ENCODE measurements around the gene KRTAP6-1.

Gene KRTAP6-1, protein sequence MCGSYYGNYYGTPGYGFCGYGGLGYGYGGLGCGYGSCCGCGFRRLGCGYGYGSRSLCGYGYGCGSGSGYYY

GRCh38 chr21:30613836-30614235 is at the start of gene KRTAP6-1:
Gene KRTAP6-1 (minus strand): TSS chr21:30613930. CDS start chr21:30613904, 26 bp downstream.
- no peak for DNase-seq (ENCODE audit: low spot score)

GRCh38 chr21:30652891-30653290 is 39.2 kb upstream of the KRTAP6-1 start:
- DNase-seq (ENCODE audit: low spot score): no peak

GRCh38 chr21:30646904-30647414 is 33.2 kb upstream of the KRTAP6-1 start:
- no peak for DNase-seq (ENCODE audit: low spot score)

- no peak for DNase-seq (ENCODE audit: low spot score)
These were observed 28.8 kb upstream of the KRTAP6-1 start, which contains the start of gene KRTAP20-3 for GRCh38 chr21:30642564-30642963. Gene KRTAP20-3 (plus strand): TSS chr21:30642864.

DNA sequence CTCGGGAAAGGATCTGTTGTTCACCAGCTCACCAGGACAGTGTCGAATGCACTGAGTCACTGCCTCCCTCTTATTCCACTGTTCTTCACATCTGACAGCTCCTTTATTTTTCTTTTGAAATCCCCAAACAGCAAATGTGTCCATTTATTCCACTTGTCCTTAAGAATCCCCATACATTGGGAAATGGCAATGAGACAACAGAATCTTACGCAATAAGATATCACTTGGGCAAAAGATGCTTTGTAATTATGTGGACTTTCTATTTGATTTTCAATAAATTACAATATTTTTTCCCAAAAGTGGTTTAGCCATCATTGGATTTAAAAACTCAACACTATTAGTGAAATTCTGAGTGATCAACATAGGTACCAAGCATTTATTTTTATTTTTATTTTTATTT is 25.0 kb upstream of the KRTAP6-1 start:
- DNase-seq (ENCODE audit: low spot score): no peak

DNA sequence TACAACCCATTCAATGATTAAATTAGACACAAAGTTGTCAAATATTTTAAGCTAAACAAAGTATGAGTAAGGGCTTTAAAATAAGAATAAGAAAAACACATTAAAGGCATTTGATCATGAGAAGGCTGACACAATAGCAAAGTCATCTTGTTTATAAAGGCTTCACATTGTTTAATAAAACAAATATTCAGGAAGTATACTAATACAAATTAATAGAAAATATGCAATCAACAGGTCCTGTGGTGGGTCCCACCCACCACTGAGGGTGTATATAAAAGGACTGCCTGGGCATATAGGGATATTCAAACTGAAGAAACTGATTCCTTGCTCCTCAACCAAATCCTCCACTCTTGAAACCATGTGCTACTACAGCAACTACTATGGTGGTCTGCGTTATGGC is 21.2 kb upstream of the KRTAP6-1 start, which contains the start of gene KRTAP20-2:
TSS of gene KRTAP20-2 (plus strand) at position 301 of the 400 bp plus-strand sequence. CDS start at position 359, 58 bp downstream.
- no peak for DNase-seq (ENCODE audit: low spot score)

GRCh38 chr21:30629200-30629599 is 15.5 kb upstream of the KRTAP6-1 start:
- no peak for DNase-seq (ENCODE audit: low spot score)

GRCh38 chr21:30628109-30628508 is 14.4 kb upstream of the KRTAP6-1 start:
- DNase-seq (ENCODE audit: low spot score): no peak

DNA sequence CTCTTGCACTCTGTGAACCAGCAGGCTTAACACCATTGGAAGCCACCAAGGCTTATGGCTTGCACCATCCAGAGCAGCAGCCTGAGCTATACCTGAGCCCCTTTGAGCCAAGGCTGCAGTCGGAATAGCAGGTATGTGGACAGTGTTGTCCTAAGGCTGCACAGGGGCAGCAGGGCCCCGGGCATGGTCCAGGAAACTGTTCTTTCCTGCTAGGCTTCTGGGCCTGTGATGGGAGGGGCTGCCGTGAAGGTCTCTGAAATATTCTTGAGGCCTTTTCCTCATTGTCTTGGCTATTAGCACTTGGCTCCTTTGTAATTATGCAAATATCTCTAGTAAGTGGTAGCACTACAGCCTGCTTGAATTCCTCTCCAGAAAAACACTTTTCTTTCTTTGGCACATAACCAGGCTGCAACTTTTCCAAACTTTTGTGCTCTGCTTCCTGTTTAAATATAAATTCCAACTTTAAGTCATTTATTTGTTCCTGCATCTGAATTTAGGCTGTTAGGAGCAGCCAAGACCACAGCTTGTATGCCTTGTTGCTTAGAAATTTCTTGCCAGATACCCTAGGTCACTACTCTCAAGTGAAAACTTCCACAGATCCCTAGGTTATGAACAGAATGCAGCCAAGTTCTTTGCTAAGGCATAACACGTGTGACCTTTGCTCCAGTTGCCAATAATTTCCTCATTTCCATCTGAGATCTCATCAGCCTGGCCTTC is 11.9 kb upstream of the KRTAP6-1 start:
- no peak for DNase-seq (ENCODE audit: low spot score)

DNA sequence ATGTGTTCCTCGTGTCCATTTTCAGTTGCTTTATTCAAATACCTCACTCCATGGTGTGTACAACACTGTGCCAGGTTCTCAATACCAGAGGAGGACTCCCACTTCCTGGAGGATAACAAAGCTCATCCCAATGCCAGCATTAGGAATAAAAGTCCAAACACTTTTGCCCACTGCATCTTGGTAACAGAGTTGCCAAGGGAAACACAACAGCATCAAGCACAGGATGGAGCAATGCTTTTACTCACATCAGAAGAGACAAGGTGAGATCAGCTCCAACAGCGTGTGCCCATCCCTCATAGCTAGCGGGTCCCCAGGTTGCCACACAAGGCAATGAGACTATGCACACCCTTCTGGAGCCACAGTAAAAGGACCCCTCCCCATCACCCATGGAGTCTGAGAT is 9.6 kb upstream of the KRTAP6-1 start:
- no peak for DNase-seq (ENCODE audit: low spot score)

- no peak for DNase-seq (ENCODE audit: low spot score)
These were observed 6.8 kb upstream of the KRTAP6-1 start, which contains the start of gene KRTAP20-4 for GRCh38 chr21:30620522-30620921. Gene KRTAP20-4 (plus strand): TSS chr21:30620627.

DNA sequence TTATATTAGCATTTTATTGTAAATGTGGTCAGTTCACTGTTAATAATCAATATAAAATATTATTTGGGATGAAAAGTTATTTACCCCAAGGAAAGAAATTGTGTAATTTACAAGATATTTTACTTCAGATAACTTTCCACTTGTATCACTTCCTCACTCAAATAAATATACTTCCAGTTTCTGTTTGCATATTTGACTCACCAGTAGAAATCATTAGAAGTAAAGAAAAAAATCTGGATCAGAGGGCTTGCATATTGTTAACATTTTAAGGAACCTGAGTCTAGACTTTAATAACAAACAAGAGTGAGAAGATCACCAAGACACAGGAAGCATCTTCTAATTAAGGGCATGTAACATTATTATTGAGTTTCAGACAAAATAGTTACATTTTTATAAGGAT is 6.3 kb upstream of the KRTAP6-1 start:
- no peak for DNase-seq (ENCODE audit: low spot score)

GRCh38 chr21:30616125-30616524 is 2.4 kb upstream of the KRTAP6-1 start, which contains the start of gene KRTAP20-1:
Gene KRTAP20-1 (plus strand): TSS chr21:30616425. CDS start chr21:30616455, 30 bp downstream.
- DNase-seq (ENCODE audit: low spot score): no peak

DNA sequence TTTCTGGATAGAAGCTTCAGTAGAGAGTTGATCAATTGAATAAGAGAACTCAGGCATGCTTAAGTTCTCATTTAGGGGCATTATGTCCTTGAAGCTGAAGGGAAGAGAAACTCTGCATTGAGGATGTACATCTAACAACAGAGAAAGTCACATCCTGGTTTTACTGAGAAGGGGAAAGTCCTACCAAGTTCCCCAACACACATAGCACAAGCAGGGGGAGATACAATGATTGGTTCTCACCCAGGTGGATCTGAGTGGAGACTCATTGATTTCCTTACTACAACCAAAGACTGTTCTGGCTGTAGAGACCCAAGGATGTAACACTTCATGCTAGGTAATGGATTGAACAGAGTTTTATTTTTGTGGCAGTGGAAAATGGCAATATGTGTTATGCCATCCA is 1.5 kb upstream of the KRTAP6-1 start:
- DNase-seq (ENCODE audit: low spot score): no peak

DNA sequence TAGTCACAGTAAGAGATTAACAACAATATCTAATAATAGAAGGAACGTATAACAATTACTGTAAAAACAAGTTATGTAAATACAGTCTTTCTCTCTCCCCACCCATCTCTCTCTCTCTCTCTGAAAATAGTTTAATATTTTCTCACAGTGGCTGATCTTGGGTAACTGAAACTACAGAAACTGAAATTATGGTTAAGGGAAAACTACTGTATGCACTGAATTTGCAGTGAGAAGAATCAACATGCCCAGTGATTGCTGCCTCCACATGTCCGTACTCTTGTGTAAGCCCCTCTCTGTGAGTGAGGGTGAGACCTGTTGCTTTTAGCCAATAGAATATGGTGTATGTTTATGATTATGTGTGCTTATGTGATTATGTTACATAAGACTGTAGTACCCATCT is 1.6 kb downstream of the KRTAP6-1 start:
- no peak for DNase-seq (ENCODE audit: low spot score)

DNA sequence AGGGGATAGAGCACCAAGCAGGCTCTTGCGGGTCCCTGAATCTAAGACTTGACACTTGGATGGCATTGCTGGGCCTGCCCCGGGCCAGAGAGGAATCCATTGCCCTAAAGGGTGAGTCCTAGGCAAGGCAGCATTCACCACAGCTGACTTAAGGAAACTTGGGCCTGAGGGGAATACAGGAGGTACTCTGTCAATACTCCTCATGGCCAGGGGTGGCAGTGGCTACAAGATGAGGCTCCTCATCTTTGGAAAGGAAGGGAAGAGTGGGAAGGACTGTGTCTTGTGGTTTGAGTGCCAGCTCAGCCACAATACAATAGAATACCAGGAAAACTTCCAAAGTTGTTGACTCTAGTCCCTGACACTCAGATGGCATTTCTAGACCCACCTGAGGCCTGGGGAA is 7.8 kb downstream of the KRTAP6-1 start:
- no peak for DNase-seq (ENCODE audit: low spot score)

- DNase-seq (ENCODE audit: low spot score): no peak
These were observed 12.9 kb downstream of the KRTAP6-1 start, which contains the start of gene KRTAP22-1 for GRCh38 chr21:30600787-30601186. Gene KRTAP22-1 (plus strand): TSS chr21:30601087.

GRCh38 chr21:30598802-30599201 is 14.9 kb downstream of the KRTAP6-1 start, which contains the start of gene KRTAP6-2:
Gene KRTAP6-2 (minus strand): TSS chr21:30598902. CDS start chr21:30598874, 28 bp downstream.
- DNase-seq (ENCODE audit: low spot score): no peak

GRCh38 chr21:30592140-30592539 is 21.6 kb downstream of the KRTAP6-1 start, which contains the start of gene KRTAP6-3:
Gene KRTAP6-3 (plus strand): TSS chr21:30592440. CDS start chr21:30592446, 6 bp downstream.
- DNase-seq (ENCODE audit: low spot score): no peak

GRCh38 chr21:30590297-30590696 is 23.4 kb downstream of the KRTAP6-1 start, which contains the start of gene KRTAP22-2:
Gene KRTAP22-2 (minus strand): TSS chr21:30590397.
- DNase-seq (ENCODE audit: low spot score): no peak

DNA sequence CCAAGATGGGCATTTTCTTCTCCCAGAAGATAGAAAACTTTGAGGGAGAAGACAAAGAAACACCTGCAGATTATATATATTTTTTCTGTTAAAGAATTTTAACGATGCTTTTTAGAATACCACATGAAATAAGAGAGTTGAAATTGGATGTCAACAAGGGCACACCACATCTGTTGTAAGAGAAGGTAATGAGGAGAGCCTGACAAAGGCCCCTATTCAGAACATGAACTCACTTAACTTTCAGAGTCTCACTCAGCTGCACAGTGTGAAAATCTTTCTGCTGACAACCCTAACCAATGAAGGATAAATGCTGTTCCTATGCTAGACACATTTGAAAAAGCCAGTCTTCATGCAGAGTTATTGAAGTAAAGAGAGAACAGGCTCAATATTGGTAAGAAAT is 30.9 kb downstream of the KRTAP6-1 start:
- DNase-seq (ENCODE audit: low spot score): no peak

GRCh38 chr21:30580132-30580531 is 33.6 kb downstream of the KRTAP6-1 start:
- no peak for DNase-seq (ENCODE audit: low spot score)

DNA sequence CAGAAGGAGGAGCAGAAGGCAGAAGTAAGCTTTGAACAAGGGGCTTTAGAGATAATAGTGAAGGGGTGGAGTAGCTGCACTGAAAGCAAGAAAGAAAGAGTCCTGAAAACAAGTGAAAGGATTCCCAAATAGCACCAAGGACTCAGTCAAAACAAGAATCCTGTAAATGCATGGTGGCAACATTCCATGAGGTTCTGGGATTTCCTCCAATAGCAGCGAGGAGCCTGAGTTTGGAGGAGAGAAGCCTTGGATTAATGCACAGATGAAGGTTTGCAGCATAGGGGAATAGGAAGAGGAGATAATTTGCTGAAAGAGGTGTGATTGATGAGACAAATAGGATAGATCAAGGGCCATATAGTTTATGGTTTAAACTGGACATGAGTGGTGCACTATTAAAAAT is 34.4 kb downstream of the KRTAP6-1 start:
- DNase-seq (ENCODE audit: low spot score): no peak
